Endothelial cell of umbilical vein (primary cell): Measurements from ENCODE around the gene SPZ1. TPM values are rescaled to one million over a fixed set of nuclear protein-coding genes. Genes with fewer than 3 reads are reported as not detected.

Source experiments
- BruUV-seq: library from RNA; stranded (reverse); fragments of 400-500 nt; replicated peaks from 2 replicates; lab custom pipeline; 2021; lab: Mats Ljungman, UMichigan
- CTCF ChIA-PET: fragments of 300-600, 350-600 bp; sonication (Branson Sonifier 250); formaldehyde crosslinking; loops from one replicate; lab custom pipeline; 2021; ENCODE audit warnings: antibody characterized with exemption, inconsistent platforms; lab: Charles Lee
- POLR2A ChIA-PET: fragments of 300-600, 350-600 bp; sonication (Branson Sonifier 250); formaldehyde crosslinking; loops from one replicate; lab custom pipeline; 2021; ENCODE audit warnings: antibody characterized with exemption, inconsistent platforms; lab: Charles Lee
- DNase-seq: peaks from one replicate; pipeline ENCODE4 v3.0.0-alpha.2; 2011; ENCODE audit warnings: low read depth, low spot score
- FAIRE-seq: peaks from 2 replicates; lab custom pipeline; 2011; peaks lifted over from hg19 to GRCh38; lab: Jason Lieb, UNC
- H2AFZ ChIP-seq: 2 replicates; pipeline ENCODE4 v1.6.0; 2012; ENCODE audit warnings: low read depth, low read length, control low read depth, inconsistent platforms
- H3K27ac ChIP-seq: 2 replicates; pipeline ENCODE4 v1.5.1; 2011; ENCODE audit warnings: low read depth, mild to moderate bottlenecking, control low read depth, low read length, moderate library complexity; ENCODE audit not compliant: insufficient read depth
- H3K27me3 ChIP-seq, 2 experiments: 2 replicates each; pipeline versions ENCODE4 v1.6.0 to v1.6.1; 2011; ENCODE audit warnings: low read length in 2 of 2, mixed read lengths in 1 of 2; ENCODE audit not compliant: control insufficient read depth in 2 of 2, insufficient read depth in 2 of 2
- H3K36me3 ChIP-seq, 2 experiments: 2 replicates in 1 of 2; 3 replicates in 1 of 2; pipeline ENCODE4 v1.5.1; 2011; ENCODE audit warnings: low read length in 2 of 2, mild to moderate bottlenecking in 1 of 2, moderate library complexity in 1 of 2; ENCODE audit not compliant: control insufficient read depth in 2 of 2, insufficient read depth in 2 of 2; ENCODE audit errors: extremely low read depth in 1 of 2
- H3K4me1 ChIP-seq: 3 replicates; pipeline ENCODE4 v1.5.1; 2011; ENCODE audit warnings: mild to moderate bottlenecking, low read length; ENCODE audit not compliant: control insufficient read depth, insufficient read depth; ENCODE audit errors: extremely low read depth
- H3K4me2 ChIP-seq: 2 replicates; pipeline ENCODE4 v1.6.1; 2011; ENCODE audit warnings: low read length, control low read depth, mixed read lengths; ENCODE audit not compliant: insufficient read depth
- H3K4me3 ChIP-seq, 3 experiments: fragments of 200-600 bp in 1 of 3; sonication (generic), shearing (Covaris generic) in 1 of 3; replicated peaks in 1 of 3; 2 replicates each; pipeline ENCODE4 v1.5.1; 2011 to 2016; ENCODE audit warnings: control low read depth in 3 of 3, low read length in 3 of 3, mild to moderate bottlenecking in 2 of 3, inconsistent platforms in 1 of 3, low read depth in 1 of 3, moderate library complexity in 1 of 3; ENCODE audit not compliant: insufficient read depth in 1 of 3
- H3K79me2 ChIP-seq: 2 replicates; pipeline ENCODE4 v1.6.0; 2012; ENCODE audit warnings: low read length, inconsistent platforms; ENCODE audit not compliant: control insufficient read depth, insufficient read depth
- H3K9ac ChIP-seq: replicated peaks from 2 replicates; pipeline ENCODE3; 2011; ENCODE audit warnings: low read length, control low read depth; ENCODE audit not compliant: insufficient read depth; ENCODE audit errors: extremely low read depth
- H3K9me1 ChIP-seq: replicated peaks from 3 replicates; pipeline ENCODE4 v1.6.0; 2011; ENCODE audit warnings: mild to moderate bottlenecking, low read length; ENCODE audit not compliant: control insufficient read depth, insufficient read depth; ENCODE audit errors: extremely low read depth
- H3K9me3 ChIP-seq: replicated peaks from 2 replicates; pipeline ENCODE4 v1.5.1; 2012; ENCODE audit warnings: low read length, inconsistent platforms; ENCODE audit not compliant: control insufficient read depth, insufficient read depth
- H4K20me1 ChIP-seq: replicated peaks from 2 replicates; pipeline ENCODE3; 2011; ENCODE audit warnings: mild to moderate bottlenecking, low read length; ENCODE audit not compliant: control insufficient read depth, insufficient read depth; ENCODE audit errors: extremely low read depth
- EZH2 ChIP-seq: IDR thresholded peaks from 2 replicates; pipeline ENCODE4 v1.6.1; 2012; ENCODE audit warnings: borderline replicate concordance, low read depth, mild to moderate bottlenecking, moderate library complexity, low read length, inconsistent platforms; ENCODE audit not compliant: severe bottlenecking
- FOS ChIP-seq: IDR thresholded peaks from 2 replicates; pipeline ENCODE4 v1.6.1; 2011; ENCODE audit warnings: mild to moderate bottlenecking, low read length, moderate library complexity, borderline replicate concordance; ENCODE audit not compliant: insufficient read depth
- GATA2 ChIP-seq: IDR thresholded peaks from 2 replicates; pipeline ENCODE4 v1.7.0; 2011; ENCODE audit warnings: low read depth, mild to moderate bottlenecking, moderate library complexity, mixed read lengths, low read length; ENCODE audit not compliant: insufficient read length, insufficient read depth
- JUN ChIP-seq: IDR thresholded peaks from 2 replicates; pipeline ENCODE4 v1.6.1; 2011; ENCODE audit warnings: borderline replicate concordance, low read depth; ENCODE audit not compliant: insufficient read length, insufficient read depth
- MYC ChIP-seq: IDR thresholded peaks from one replicate; pipeline ENCODE4 v1.6.1; 2011; ENCODE audit warnings: mild to moderate bottlenecking, low read depth, low read length
- POLR2A ChIP-seq: IDR thresholded peaks from 2 replicates; pipeline ENCODE4 v1.6.1; 2012; ENCODE audit warnings: low read depth, mild to moderate bottlenecking, control low read depth, low read length
- POLR2AphosphoS5 ChIP-seq: IDR thresholded peaks from 2 replicates; pipeline ENCODE4 v1.6.1; 2012; ENCODE audit warnings: low read depth, mild to moderate bottlenecking, control low read depth, low read length, moderate library complexity; ENCODE audit not compliant: insufficient read depth
- dilution Hi-C: fragments of 300-500 bp; cut with MboI; formaldehyde crosslinking; loops from one replicate; pipeline ENCODE4 v1.15.0; 2019; ENCODE audit warnings: low sequenced_read_pairs; ENCODE audit not compliant: extremely low pct_ligation_motif_present
- intact Hi-C: fragments of 100-400 bp; cut with micrococcal nuclease; formaldehyde crosslinking; loops from one replicate; pipeline ENCODE4 v1.10.0; 2022
- polyA plus RNA-seq, 4 experiments: library from polyadenylated mRNA; depleted of rRNA in 3 of 4; stranded (reverse) in 3 of 4; unstranded in 1 of 4; fragments of >200 nt; gene quantifications; 2 replicates each; pipeline versions ENCODE4 v1.2.1 to v1.2.3, GENCODE V29; 2011 to 2012; ENCODE audit warnings: missing spikeins in 1 of 4
- total RNA-seq: library from RNA; stranded (reverse); gene quantifications from 2 replicates; pipeline ENCODE4 v1.2.3, GENCODE V29; 2021
- TF ChIP-seq, protein P1 (sequence below), 2 donors: IDR thresholded peaks; 1 replicate in 1 of 2; 2 replicates in 1 of 2; pipeline ENCODE4 v1.5.1; 2011; ENCODE audit warnings: low read length in 2 of 2, mild to moderate bottlenecking in 2 of 2, moderate library complexity in 2 of 2, control low read depth in 1 of 2, inconsistent platforms in 1 of 2, low read depth in 1 of 2; ENCODE audit not compliant: insufficient read depth in 1 of 2; ENCODE audit errors: extremely low read depth in 1 of 2
- TF ChIP-seq, protein P2 (sequence below): IDR thresholded peaks from 2 replicates; pipeline ENCODE4 v1.6.1; 2011; ENCODE audit not compliant: insufficient read depth, insufficient read length

Gene SPZ1
- total and polyA plus RNA-seq, 2 donors (not counting 3 experiments of a cell fraction or from before 2014, with no cell fraction given) = not detected

DNA sequence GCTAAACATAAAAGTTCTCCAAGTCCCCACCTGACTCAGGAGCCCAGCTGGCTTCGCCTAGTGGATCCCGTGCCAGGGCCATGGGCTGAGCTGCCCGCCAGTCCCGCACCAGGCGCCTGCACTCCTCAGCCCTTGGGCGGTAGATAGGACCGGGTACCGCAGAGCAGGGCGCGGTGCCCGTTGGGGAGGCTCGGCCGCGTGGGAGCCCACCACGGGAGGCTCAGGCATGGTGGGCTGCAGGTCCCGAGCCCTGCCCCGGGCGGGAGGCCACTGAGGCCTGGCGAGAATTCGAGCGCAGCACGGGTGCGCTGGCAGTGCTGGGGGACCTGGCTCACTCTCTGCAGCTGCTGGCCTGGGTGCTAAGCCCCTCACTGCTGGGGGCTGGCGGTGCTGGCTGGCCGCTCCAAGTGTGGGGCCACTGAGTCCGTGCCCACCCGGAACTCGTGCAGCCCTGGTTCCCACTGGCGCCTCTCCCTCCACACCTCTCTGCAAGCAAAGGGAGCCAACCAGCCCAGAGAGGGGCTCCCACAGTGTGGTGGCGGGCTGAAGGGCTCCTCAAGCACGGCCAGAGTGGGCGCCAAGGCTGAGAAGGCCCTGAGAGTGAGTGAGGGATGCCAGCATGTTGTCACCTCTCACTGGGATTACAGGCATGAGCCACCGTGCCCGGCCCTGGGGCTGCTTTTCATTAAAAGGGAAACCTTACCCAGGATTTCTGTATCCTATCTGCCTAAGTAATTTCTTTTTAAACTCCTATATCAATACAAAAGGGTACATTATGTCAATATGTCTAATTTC is 9.7 kb upstream of the SPZ1 start:
- ChIA-PET CTCF (interaction anchor here (1.4 to 8.1 kb wide), 6 partner anchors 55 to 362 kb away, joined by 4 to 460 read pairs (median 12); partner anchors contain the start of gene SERINC5), POLR2A (no interaction called here)
- dilution Hi-C loops = no loop called here
- no peak for FAIRE-seq
- no peaks in the 10 kb centered on the region for H4K20me1 ChIP-seq
- H3K27ac ChIP-seq = no peak overlapping the region
- no peak overlapping the region for H3K4me2 ChIP-seq
- TF ChIP-seq MYC (no peak), POLR2A (no peak), FOS (no peak), POLR2AphosphoS5 (no peak), JUN (no peak), EZH2 (no peak), GATA2 (no peak)
- TF ChIP-seq, protein P1, sequence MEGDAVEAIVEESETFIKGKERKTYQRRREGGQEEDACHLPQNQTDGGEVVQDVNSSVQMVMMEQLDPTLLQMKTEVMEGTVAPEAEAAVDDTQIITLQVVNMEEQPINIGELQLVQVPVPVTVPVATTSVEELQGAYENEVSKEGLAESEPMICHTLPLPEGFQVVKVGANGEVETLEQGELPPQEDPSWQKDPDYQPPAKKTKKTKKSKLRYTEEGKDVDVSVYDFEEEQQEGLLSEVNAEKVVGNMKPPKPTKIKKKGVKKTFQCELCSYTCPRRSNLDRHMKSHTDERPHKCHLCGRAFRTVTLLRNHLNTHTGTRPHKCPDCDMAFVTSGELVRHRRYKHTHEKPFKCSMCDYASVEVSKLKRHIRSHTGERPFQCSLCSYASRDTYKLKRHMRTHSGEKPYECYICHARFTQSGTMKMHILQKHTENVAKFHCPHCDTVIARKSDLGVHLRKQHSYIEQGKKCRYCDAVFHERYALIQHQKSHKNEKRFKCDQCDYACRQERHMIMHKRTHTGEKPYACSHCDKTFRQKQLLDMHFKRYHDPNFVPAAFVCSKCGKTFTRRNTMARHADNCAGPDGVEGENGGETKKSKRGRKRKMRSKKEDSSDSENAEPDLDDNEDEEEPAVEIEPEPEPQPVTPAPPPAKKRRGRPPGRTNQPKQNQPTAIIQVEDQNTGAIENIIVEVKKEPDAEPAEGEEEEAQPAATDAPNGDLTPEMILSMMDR (IDR thresholded peaks at IDR 0.05; ENCODE audit: extremely low read depth in 1 of 2, insufficient read depth in 1 of 2, low read depth in 1 of 2, low read length in 2 of 2) = no peak
- TF ChIP-seq, protein P2, sequence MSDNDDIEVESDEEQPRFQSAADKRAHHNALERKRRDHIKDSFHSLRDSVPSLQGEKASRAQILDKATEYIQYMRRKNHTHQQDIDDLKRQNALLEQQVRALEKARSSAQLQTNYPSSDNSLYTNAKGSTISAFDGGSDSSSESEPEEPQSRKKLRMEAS = no peak
- no peaks in the 10 kb centered on the region for H3K9me1 ChIP-seq
- no peaks in the 10 kb centered on the region for H3K9me3 ChIP-seq
- H3K36me3 ChIP-seq = no peaks in the 10 kb centered on the region
- no peaks in the 10 kb centered on the region for H3K4me1 ChIP-seq
- no peaks in the 10 kb centered on the region for H3K79me2 ChIP-seq
- H3K4me3 ChIP-seq = no peak overlapping the region
- no TSS peak for BruUV-seq
- DNase-seq = no peak
- H3K27me3 ChIP-seq = no peaks in the 10 kb centered on the region
- H3K9ac ChIP-seq = no peak overlapping the region
- no peak overlapping the region for H2AFZ ChIP-seq
- intact Hi-C loops = no loop called here
